RWPE2 (cell line): Measurements from ENCODE around the gene GTF2F1.
"Not testable (repeated sequence)": the region's sequence is repeated elsewhere in the genome, so short reads cannot be mapped to it uniquely, and the experiment has no call there.

Source experiments
- ATAC-seq: fragments of 200-7000 bp; cut with Tn5 transposase; 3 replicates; pipeline ENCODE4 v1.9.1; 2021; ENCODE audit warnings: low read depth
- DNase-seq: peaks from one replicate; pipeline ENCODE4 v3.0.0-alpha.2; 2020; ENCODE audit warnings: low spot score
- H3K27ac ChIP-seq: fragments of 450-650 bp; 2 replicates; pipeline ENCODE4 v1.5.1; 2017; ENCODE audit warnings: mild to moderate bottlenecking; ENCODE audit not compliant: poor library complexity, severe bottlenecking
- H3K27me3 ChIP-seq: fragments of 250-450 bp; sonication (Bioruptor Pico); 2 replicates; pipeline ENCODE4 v1.5.1; 2021; ENCODE audit warnings: mild to moderate bottlenecking, moderate library complexity; ENCODE audit not compliant: insufficient read depth, poor library complexity, severe bottlenecking
- H3K36me3 ChIP-seq: fragments of 250-450 bp; sonication (Bioruptor Pico); 2 replicates; pipeline ENCODE4 v1.5.1; 2020; ENCODE audit warnings: low read depth, mild to moderate bottlenecking, moderate library complexity
- H3K4me1 ChIP-seq: fragments of 250-450 bp; sonication (Bioruptor Pico); 2 replicates; pipeline ENCODE4 v1.5.1; 2021; ENCODE audit warnings: mild to moderate bottlenecking, moderate library complexity; ENCODE audit not compliant: insufficient read depth, poor library complexity, severe bottlenecking
- H3K4me3 ChIP-seq: fragments of 250-450 bp; sonication (Bioruptor Pico); 2 replicates; pipeline ENCODE4 v1.5.1; 2021; ENCODE audit warnings: mild to moderate bottlenecking, moderate library complexity; ENCODE audit not compliant: severe bottlenecking
- H3K9me3 ChIP-seq: fragments of 250-450 bp; sonication (Bioruptor Pico); 2 replicates; pipeline ENCODE4 v1.5.1; 2021; ENCODE audit warnings: mild to moderate bottlenecking, moderate library complexity; ENCODE audit not compliant: severe bottlenecking
- CTCF ChIP-seq: fragments of 450-650 bp; IDR thresholded peaks from one replicate; pipeline ENCODE4 v1.5.1; 2017; ENCODE audit warnings: mild to moderate bottlenecking, moderate library complexity; ENCODE audit not compliant: poor library complexity, severe bottlenecking

GTF2F1 gene

GRCh38 chr19:6352381-6353165 lies 40.4 kb downstream of the GTF2F1 start:
- Histone ChIP-seq H3K27me3 (no peaks in the 10 kb centered on the region), H3K4me1 (no peaks in the 10 kb centered on the region), H3K36me3 (no peaks in the 10 kb centered on the region), H3K9me3 (no peaks in the 10 kb centered on the region), H3K27ac (no peak overlapping the region), H3K4me3 (no peak overlapping the region)
- no peak for TF ChIP-seq CTCF
- ATAC-seq (no peak), DNase-seq (no peak)

GRCh38 chr19:6350688-6351087 lies 42.3 kb downstream of the GTF2F1 start:
- Histone ChIP-seq H3K27ac (no peak overlapping the region), H3K9me3 (no peaks in the 10 kb centered on the region), H3K4me3 (no peak overlapping the region), H3K27me3 (no peaks in the 10 kb centered on the region), H3K4me1 (no peaks in the 10 kb centered on the region), H3K36me3 (no peaks in the 10 kb centered on the region)
- DNase-seq (no peak), ATAC-seq (no peak)
- TF ChIP-seq CTCF, result no peak

GRCh38 chr19:6349271-6349670 lies 43.7 kb downstream of the GTF2F1 start:
- H3K27ac ChIP-seq, H3K4me1 ChIP-seq, ATAC-seq, H3K27me3 ChIP-seq, DNase-seq, H3K4me3 ChIP-seq, H3K9me3 ChIP-seq, H3K36me3 ChIP-seq: not testable (repeated sequence)

- H3K36me3 ChIP-seq, result no peaks in the 10 kb centered on the region
- no peaks in the 10 kb centered on the region for H3K4me1 ChIP-seq
- DNase-seq (no peak), ATAC-seq (no peak)
- TF ChIP-seq CTCF, result no peak
- no peaks in the 10 kb centered on the region for H3K9me3 ChIP-seq
- H3K4me3 ChIP-seq, result no peak overlapping the region
- no peak overlapping the region for H3K27ac ChIP-seq
- H3K27me3 ChIP-seq, result no peaks in the 10 kb centered on the region
Measured at GRCh38 chr19:6343462-6343861, 49.5 kb downstream of the GTF2F1 start.

- Histone ChIP-seq H3K27ac (no peak overlapping the region), H3K4me3 (no peak overlapping the region), H3K9me3 (no peaks in the 10 kb centered on the region), H3K36me3 (no peaks in the 10 kb centered on the region), H3K27me3 (no peaks in the 10 kb centered on the region), H3K4me1 (no peaks in the 10 kb centered on the region)
- no peak for ATAC-seq
- no peak for TF ChIP-seq CTCF
- DNase-seq, result no peak
Measured at GRCh38 chr19:6340493-6341201, 52.3 kb downstream of the GTF2F1 start.
